ENCODE data around the gene PCNT.
"Not testable (repeated sequence)": the region's sequence is repeated elsewhere in the genome, so short reads cannot be mapped to it uniquely, and the experiment has no call there.

Gene PCNT

DNA sequence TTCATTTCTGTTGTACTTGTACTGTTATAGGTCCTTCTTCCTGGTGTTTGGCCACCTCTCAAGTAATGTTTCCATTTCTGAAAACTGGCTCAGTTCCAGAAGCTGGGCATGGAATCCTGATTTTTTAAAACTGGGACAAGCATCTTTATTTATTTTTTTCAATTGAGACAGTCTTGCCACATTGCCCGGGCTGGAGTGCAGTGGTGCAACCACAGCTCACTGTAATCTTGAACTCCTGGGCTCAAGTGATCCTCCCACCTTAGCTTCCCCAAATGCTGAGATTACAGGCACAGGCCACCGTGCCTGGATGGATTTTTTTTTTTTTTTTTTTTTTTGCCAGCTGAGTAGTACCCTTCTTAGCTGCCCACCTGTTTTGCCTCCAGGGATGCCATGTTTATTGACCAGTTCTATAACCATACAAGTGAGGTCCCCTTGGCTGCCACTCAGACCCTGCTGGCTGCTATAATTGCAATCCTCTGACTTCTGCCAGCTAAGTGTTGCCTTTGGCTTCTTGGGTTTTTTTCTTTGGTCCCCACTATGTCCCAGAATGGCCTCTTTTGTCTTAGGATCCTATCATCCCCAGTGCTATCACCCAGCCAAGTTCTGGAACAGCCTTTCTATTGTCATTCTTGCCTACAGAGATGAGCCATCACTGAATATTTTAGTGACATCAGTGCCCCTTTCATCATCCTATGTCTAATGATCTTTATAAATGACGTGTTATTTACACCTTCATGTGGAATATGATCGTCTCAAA is 130.9 kb downstream of the PCNT start:
- DNase-seq (ENCODE audit: low read depth in 2 of 2), result no peak

DNA sequence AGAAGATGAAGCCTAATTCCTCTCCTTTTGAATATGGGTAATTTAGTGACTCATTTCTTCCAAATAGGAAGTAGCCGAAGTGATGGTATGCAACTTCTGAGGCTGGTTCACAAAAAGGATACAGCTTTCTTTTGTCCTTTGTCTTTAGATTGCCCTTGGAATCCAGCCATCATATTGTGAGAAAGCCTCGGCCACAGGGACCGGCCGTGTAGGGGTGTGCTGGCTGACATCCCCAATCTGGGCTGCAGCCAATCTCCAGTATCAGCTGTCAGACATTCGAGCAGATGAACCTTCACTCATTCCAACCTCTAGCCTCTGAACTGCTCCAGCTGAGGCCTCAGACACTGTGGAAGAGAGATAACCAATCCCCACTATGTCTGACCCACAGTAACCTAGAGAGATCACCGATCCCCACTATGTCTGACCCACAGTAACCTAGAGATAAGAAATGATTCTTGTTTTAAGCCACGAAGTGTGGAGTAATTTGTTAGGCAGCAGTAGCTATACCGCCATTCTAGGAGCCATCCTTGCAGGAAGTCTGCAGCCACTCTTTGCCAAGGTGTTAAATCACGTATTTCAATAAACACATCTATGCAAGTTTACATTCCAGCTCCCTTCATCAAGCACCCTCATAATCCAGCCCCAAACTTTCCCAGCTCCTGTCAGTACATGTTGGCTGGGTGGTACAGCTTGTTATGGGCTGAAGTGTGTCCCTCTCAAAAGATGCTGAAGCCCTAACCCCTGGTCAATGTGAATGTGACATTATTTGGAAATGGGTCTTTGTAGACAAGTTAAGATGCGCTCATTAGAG is 131.8 kb downstream of the PCNT start:
- DNase-seq (ENCODE audit: low read depth in 2 of 2), result no peak

DNA sequence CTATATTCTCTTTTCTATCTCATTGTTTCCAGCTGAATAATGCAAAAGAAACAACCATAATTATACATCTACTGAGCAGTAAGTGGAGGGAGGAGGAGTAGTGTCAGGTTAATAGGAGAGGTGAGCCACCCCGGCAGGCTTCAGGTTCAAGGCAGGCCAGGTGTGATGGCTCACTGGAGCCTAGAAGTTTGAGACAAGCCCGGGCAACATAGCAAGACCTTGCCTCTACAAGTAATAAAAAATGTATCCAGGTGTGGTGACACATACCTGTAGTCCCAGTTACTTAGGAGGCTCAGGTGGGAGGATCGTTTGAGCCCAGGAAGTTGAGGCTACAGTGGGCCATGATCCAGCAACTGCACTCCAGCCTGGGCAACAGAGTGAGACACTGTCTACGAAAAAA is 132.8 kb downstream of the PCNT start:
- DNase-seq (ENCODE audit: low read depth in 2 of 2), result no peak

DNA sequence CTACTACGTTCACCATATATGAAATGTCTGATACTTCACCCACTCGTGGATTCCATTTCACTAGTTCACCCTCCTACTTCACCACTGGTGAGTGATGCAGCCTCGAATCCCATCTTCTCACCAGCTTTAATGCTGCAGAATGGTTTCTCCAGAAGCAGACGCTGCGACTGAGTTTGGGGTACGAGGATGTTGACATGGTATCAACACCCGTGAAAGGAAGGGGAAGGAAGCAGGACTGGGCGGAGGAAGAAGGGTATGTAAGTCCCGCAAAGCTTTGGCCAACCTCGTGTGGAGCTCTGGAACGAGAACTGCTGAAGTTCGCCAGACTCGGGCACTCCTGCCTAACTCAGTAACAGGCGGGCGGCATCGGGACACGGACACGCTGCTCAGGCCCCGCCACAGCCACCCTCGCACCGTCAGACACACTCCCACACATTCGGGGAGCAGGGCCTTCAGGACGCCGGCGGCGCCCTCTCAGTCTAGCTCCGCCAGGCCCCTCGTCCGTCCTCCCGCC is 133.9 kb downstream of the PCNT start:
- no peak for DNase-seq (ENCODE audit: low read depth in 2 of 2)

DNA sequence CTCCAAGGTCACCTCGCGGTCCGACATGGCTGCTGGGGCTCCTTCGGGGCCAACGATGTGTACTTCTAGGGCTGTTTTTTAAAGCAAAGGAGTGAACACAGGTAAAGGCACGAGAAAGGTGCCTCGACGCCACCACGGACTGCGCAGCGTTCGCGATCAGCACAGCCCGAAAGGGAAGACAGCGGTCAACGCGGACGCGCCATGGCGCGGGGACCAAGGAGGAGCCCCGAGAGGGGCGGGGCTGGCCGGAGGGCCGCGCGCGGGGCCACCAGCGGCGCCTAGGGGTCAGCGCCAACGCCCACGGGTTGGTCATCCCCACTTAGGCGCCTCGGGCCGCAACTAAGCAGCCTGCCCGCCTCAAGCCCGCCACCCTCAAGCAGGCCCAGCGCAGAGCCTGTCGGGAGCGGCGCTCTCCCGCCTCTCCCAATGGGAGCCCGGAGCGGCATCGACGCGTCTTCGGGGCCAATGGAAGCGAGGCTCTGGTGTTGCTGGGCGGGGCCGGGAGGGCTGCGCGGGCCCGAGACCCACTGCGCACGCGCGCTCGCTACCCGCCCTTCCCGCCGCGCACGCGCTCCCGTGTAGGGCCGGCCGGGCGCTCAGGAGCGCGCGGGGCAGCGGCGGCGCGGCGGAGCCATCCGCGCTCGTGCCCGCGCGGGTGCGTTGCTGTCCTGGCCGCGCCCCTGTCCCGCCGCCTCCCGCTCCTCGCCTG is 134.5 kb downstream of the PCNT start, which contains the start of gene DIP2A:
Gene DIP2A, plus strand, starts transcription at position 577 of the 709 bp plus-strand sequence. CDS start 241 bp downstream, outside the sequence.
- peak; percentile 83 to 87 for DNase-seq (ENCODE audit: low read depth in 2 of 2)

DNA sequence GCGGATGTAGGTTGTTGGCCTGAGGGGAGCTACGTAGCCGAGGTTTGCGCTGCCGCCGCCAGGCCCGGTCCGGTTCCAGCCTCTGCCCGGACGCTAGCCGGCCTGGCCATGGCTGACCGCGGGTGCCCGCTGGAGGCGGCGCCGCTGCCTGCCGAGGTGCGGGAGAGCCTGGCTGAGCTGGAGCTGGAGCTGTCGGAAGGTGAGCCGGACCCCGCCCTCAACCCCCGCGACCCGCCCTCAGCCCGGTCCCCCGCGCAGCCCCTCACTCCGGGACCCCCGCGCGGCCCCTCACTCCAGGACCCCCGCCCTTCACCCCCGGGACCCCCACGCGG is 135.0 kb downstream of the PCNT start:
- DNase-seq (ENCODE audit: low read depth in 2 of 2), result no peak

DNA sequence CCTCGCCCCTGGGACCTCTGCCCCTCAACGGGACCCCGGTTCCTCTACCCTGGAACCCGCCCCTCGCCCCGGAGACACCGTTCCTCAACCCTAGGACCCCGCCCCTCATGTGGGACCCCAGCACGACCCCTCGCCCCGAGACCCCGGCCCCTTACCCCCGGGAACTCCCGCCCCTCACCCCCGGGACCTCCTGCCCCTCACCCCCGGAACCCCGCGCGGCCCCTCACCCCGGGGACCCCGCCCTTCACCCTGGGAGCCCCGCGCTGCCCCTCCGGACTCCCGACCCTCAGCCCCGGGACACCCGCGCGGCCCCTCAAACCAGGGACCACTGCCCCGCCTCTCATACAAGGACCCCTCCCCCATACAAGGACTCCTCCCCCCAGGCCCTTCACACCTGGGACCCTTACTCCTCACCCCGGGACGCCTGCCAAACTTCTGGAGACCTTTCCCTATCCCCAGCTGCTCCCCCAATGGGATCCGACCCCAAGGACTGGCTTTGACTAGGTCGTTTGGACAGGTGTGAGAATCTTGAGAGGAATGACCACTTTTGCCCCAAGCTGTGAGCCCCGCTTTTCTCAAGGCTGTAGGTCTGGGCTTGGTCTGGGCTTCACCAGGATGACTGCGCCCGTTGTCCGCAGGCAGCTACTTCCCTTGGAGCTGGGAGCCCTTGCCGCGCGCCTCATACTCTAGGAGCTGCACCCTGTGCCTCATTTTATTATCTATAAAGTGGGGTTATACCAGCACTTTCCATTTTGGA is 135.6 kb downstream of the PCNT start:
- DNase-seq (ENCODE audit: low read depth in 2 of 2), result no peak

DNA sequence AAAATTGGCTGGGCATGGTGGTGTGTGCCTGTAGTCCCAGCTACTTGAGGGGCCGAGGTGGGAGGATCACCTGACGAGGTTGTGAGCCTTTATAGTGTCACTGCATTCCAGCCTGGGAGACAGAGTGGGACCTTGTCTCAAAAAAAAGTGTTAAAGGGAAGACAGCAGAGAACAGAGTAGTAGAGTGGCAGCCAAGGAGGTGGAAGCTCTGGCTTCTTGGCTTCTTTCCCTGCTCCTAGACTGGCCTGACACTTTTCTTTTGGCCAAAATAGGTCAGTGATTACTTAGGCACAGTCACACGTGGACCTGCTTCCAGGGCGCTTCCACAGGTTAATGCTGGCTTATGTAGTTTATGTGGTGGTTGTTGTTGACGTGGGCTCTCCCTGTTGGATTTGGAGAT is 138.0 kb downstream of the PCNT start:
- no peak for DNase-seq (ENCODE audit: low read depth in 2 of 2)

DNA sequence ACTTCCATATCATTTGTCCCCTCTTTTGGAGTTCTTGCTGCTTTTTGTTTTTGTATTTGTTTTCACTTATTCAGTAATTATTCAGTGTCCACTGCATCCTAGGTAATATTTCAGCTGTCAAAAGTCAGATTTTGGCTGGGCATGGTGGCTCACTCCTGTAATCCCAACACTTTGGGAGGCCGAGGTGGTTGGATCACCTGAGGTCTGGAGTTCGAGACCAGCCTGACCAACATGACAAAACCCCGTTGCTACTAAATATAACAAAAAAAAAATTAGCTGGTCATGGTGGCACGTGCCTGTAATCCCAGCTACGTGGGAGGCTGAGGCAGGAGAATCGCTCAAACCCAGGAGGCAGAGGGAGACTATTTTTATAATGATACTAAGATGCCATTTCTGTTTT is 141.2 kb downstream of the PCNT start:
- not testable (repeated sequence) for DNase-seq (ENCODE audit: low read depth in 2 of 2)

DNA sequence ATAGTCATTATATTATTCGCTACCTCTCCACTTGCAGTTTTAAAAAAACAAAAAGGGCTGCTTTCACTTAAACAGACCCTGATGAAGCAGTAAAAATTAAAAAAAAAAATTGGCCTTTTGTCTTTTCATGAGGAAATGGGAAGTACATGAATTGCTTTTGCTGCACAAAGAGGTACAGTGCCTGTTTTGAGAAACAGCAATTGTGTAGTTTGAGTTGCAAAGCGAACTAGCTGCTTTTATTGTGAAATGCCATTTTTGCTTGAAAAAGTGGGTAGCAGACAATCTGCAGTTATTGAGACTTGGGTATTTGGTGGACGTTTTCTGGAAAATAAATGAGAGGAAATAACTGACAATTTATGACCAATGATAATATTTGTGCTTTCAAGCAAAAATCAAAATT is 141.7 kb downstream of the PCNT start:
- no peak for DNase-seq (ENCODE audit: low read depth in 2 of 2)

DNA sequence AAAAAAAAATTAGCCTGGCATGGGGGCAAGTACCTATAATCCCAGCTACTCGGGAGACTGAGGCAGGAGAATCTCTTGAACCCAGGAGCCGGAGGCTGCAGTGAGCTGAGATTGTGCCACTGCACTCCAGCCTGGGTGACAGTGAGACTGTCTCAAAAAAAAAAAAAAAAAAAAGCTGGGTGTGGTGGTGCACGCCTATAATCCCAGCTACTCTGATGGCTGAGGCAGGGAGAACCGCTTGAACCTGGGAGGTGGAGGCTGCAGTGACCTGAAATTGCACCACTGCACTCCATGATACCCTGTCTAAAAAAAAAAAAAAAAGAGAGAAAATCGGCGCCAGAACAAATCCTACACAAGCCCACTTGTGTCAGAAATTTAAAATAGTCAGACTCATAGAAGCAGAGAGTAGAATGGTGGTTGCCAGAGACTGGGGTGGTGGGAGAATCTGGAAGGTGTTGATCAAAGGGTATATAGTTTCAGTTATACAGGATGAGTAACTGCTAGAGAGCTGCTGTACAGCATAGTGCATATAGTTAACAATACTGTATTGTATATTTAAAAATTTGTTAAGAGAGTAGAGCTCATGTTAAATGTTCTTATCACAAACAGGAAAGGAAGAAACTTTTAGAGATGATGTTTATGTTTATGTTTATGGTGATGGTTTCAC is 144.3 kb downstream of the PCNT start:
- no peak for DNase-seq (ENCODE audit: low read depth in 2 of 2)

DNA sequence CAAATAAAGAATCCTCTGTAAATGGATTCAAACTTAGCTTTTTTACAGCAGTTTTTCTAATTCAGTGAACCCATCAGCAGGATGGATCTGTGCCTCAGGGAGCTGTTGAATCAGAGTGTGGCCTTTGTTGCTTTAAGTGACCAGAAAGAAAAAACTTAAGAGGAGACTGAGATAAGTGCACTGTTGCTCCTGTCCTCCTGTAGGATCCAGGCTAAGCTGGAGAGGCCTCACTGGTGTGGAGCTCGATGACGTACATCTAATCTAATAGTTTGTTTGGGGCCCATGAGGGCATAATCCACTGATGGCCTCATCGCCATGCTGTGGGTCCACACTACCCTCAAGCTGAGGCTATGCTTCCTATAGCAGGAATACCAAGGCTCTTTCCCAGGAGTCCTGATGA is 145.3 kb downstream of the PCNT start:
- no peak for DNase-seq (ENCODE audit: low read depth in 2 of 2)

DNA sequence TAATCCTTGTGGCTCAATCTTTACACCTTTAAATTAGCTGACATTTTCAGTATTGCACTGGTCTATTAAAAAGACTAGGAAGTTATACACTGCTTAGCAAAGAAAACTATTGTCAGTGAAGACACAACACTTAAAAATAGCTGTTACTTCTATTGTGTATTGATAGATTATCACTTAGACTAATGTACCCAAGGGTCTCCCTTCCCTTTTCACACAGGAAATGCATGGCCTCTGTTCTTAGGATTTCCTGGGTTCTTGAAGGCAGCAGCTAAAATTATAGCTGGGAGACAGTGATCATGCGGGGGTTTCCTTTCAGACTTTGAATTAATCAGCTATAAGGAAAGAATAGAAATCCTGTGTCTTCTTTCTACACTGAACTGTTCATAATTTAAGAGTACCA is 147.6 kb downstream of the PCNT start:
- no peak for DNase-seq (ENCODE audit: low read depth in 2 of 2)

DNA sequence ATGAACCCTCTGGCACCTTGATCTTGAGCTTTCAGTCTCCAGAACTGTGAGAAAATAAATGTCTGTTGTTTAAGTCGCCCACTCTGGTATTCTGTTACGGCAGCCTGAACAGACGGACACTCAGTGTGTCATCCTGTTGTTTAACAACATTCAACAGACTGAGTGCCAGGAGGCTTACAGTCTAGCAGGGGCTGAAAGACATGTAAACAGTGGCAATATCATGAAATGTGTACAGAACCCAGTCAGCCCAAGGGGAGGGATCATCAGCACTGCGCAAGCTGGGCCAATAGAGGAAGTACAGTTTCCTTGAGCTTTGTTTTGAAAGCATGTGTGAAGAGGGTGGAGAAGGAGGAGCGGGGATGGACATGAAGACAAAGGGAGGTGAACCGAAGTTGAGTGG is 148.3 kb downstream of the PCNT start:
- no peak for DNase-seq (ENCODE audit: low read depth in 2 of 2)

DNA sequence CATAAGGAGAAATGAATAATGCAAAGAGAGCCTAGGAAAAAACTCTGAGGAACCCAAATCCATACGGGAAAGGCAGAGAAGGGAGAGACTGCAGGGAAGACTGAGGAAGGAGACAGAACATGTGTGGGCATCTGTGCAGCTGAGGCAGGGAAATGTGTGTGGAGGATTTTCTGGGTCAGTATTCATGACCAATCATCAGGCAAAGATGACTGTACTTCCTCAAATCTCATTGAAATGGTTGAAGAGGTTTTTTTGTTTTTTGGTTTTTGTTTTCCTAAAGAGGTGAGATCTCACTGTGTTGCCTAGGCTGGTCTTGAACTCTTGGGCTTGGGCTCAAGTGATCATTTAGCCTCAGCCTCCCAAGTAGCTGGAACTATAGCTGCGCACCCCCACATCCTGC is 150.4 kb downstream of the PCNT start:
- DNase-seq (ENCODE audit: low read depth in 2 of 2), result no peak

DNA sequence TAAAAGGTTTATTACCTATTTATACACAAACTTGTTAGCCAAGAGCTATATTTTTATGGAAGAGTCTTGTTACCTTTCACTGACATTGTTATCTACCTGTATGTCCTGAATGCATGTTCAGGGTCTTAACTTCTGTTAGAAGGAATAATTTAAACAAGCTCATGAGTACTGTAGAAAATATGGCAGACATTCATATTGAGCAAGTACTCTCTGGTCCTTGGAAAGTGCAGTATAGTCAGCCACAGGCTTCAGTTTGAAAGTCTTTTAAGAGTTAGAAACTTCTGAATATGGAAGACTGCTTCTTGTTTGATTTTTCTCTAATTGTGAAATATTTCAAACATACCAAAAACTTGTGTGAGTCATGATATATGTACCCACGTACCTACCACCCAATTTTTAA is 151.3 kb downstream of the PCNT start:
- no peak for DNase-seq (ENCODE audit: low read depth in 2 of 2)

DNA sequence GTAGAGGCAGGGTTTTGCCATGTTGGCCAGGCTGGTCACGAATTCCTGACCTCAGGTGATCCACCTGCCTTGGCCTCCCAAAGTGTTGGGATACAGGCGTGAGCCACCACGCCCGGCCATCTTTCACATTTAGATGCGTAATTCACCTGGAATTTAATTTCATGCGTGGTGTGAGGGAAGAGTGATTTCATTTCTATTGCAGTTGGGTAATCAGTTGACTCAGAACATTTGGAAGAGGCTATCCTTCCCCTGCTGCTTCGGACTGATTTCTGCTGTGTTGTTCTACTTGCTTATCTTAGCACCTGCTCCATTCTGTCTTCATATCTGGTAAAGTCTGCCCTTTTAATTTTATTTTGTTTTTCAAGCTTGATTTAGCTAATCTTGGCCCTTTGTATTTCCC is 153.8 kb downstream of the PCNT start:
- DNase-seq (ENCODE audit: low read depth in 2 of 2), result no peak

DNA sequence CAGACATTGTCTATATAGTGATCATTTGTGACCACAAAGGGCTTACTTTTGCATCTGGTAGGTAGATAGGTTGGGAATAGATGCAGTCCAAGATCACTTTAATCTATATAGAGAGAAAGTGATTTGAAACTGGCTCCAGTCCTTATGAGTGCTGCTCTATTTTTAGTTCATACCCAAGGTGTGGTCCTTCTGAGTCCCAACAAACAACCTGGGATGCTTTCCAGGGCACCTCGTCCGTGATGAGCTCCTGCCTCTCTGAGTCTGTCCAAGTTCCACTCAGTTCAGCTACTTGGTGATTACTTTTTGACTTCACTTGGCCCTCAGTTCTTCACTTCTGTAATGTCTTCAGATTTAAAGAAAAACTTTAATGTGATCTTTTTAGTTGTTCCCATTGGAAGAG is 155.0 kb downstream of the PCNT start:
- no peak for DNase-seq (ENCODE audit: low read depth in 2 of 2)

DNA sequence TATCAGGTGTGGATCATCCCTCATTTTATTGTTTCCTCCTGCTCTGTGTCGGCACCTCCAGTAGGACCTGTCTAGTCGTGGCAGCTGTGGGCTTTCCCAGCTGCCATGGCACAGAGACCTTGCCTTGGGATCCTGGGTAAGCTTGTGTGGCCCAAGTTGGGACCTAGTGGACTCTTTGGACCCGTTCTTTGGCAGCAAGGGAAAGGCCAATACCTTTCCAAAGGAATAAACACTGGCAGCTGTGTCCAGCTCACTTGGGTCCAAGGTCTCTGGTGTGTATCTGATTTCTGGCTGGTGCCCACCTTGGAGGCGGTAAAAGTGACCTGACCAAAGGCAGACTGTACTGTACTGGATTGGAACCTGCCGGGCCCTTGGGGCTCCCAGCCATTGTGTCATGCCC is 156.5 kb downstream of the PCNT start:
- no peak for DNase-seq (ENCODE audit: low read depth in 2 of 2)

DNA sequence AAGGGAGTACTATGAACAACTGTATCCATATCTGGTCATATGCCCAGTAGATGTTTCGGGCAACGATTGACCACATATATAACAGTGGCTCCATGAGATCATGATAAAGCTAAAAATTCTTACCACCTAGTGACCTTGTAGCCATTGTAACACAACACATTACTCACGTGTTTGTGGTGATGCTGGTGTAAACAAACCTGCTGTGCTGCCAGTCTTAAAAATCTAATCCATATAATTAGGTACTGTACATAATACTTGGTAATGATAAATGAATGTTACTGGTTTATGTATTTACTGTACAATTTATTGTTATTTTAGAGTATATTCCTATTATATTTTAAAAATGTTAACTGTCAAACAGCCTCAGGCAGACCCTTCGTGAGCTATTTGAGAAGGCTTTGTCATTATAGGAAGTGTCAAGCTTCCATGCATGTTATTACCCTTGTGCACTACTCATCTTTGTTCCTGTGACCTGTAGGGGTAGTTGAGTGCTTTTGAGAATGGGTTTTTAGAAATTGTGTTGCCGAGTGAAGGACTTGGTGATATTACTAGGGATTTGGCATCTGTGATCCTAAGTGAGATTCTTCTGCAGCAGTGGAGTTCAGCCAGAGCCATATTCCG is 158.4 kb downstream of the PCNT start:
- no peak for DNase-seq (ENCODE audit: low read depth in 2 of 2)

DNA sequence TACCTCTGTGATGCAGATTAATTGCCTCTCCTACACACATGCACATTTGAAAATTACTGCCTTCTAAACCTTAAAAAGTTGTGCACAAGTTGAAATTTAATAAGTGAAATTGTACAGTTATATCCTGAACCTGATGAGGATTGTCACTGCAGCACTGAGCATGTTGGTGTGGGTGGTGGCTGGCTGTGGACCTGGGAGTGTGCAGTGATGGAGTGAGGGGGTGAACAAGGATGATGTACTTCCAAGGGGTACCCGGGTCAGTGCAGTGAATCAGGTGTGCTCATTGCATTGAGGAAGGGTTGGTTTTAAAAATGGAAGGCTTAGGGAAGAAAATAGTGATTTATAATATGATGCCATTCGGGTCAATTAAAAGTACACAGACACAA is 158.9 kb downstream of the PCNT start:
- DNase-seq (ENCODE audit: low read depth in 2 of 2), result no peak

Measured in stimulated activated CD4-positive, alpha-beta T cell treated with anti-CD3 and anti-CD28 coated beads, Interleukin-1b, Interleukin-23, amount 100 ng/mL, for 1 hour (primary cell).